Measurements from ENCODE around the gene CRAMP1.

- TF ChIP-seq CTCF (IDR thresholded peaks at IDR 0.05) (no peak), POLR2A (IDR thresholded peaks at IDR 0.05) (no peak)
These were observed 96.1 kb downstream of the CRAMP1 start for GRCh38 chr16:1708083-1708767.
